Neural crest cell (in vitro differentiated cells): ENCODE data around the gene ING4. TPM values are rescaled to one million over a fixed set of nuclear protein-coding genes. Genes with fewer than 3 reads are reported as not detected.
A peak's percentile ranks its signal among the peaks of the same experiment; 100 is the strongest.

ENCODE experiments used
- DNase-seq: peaks from one replicate; pipeline ENCODE4 v3.0.0; 2021; ENCODE audit warnings: low read depth, mixed read lengths, low spot score
- H3K27ac Mint-ChIP-seq: one replicate; pipeline ENCODE4 v1.8.0; 2021; ENCODE audit warnings: mild to moderate bottlenecking, mixed read lengths; ENCODE audit not compliant: unreplicated experiment
- H3K27me3 Mint-ChIP-seq: 2 replicates; pipeline ENCODE4 v1.8.0; 2021; ENCODE audit warnings: low read depth, mild to moderate bottlenecking, mixed read lengths
- H3K36me3 Mint-ChIP-seq: 2 replicates; pipeline ENCODE4 v1.8.0; 2021; ENCODE audit warnings: low read depth, mild to moderate bottlenecking, mixed read lengths
- H3K4me1 Mint-ChIP-seq: 2 replicates; pipeline ENCODE4 v1.8.0; 2021; ENCODE audit warnings: mixed read lengths
- H3K4me3 Mint-ChIP-seq: one replicate; pipeline ENCODE4 v1.8.0; 2021; ENCODE audit warnings: mild to moderate bottlenecking, mixed read lengths
- H3K9me3 Mint-ChIP-seq: 2 replicates; pipeline ENCODE4 v1.8.0; 2021; ENCODE audit warnings: mixed read lengths
- total RNA-seq: library from RNA; stranded (reverse); gene quantifications from 2 replicates; pipeline ENCODE4 v1.2.1, GENCODE V29; 2021
- TF ChIP-seq, protein P1 (sequence below): fragments of 200-600 bp; sonication (generic); conservative IDR thresholded peaks from 2 replicates; pipeline ENCODE4 v1.5.0; 2021; ENCODE audit warnings: antibody characterized with exemption, mild to moderate bottlenecking

The ING4 gene
- total RNA-seq, 1 donor from 2014 or later = 37.9 TPM

DNA sequence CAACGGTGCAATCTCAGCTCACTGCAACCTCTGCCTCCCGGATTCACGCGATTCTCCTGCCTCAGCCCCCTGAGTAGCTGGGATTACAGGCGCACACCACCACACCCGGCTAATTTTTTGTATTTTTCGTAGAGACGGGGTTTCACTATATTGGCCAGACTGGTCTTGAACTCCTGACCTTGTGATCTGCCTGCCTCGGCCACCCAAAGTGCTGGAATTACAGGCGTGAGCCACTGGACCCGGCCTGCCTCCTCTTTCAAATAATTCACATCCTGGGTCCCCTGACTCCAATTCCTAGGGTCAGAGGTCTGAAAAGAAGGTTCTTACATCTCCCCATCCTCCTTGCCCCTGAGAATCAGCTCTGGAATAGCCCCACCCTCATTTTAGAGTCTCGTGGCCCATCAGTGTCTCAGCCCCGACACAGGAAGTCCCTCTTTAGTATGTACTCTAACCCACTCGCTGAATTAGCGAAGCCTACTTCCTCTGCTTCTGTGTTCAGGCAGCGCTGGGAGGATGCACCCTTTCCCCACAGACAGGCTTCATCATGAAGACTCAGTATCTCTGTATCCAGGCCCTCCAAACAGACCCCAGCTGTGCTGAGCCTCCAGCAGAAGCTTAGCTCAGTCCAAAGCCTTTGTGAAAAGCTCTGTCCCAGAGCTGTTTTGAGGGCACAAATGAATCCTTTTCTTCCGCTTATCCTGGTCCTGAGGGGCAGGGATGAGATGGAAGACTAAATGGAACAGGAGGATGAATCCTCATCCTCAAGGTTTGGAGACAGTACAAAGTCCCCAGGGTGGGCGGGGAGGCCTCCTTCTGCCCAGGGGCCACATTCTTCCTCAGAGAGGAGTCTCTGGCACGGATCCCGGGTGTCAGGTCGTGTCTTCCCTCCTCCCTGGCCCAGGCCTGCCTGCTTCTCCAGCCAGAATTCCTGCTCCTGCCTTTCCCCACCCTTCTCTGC is 30.6 kb downstream of the ING4 start:
- no peak for DNase-seq

GRCh38 chr12:6631549-6631961 is 31.4 kb downstream of the ING4 start:
- no peak overlapping the region for H3K4me3 Mint-ChIP-seq
- TF ChIP-seq, protein P1, sequence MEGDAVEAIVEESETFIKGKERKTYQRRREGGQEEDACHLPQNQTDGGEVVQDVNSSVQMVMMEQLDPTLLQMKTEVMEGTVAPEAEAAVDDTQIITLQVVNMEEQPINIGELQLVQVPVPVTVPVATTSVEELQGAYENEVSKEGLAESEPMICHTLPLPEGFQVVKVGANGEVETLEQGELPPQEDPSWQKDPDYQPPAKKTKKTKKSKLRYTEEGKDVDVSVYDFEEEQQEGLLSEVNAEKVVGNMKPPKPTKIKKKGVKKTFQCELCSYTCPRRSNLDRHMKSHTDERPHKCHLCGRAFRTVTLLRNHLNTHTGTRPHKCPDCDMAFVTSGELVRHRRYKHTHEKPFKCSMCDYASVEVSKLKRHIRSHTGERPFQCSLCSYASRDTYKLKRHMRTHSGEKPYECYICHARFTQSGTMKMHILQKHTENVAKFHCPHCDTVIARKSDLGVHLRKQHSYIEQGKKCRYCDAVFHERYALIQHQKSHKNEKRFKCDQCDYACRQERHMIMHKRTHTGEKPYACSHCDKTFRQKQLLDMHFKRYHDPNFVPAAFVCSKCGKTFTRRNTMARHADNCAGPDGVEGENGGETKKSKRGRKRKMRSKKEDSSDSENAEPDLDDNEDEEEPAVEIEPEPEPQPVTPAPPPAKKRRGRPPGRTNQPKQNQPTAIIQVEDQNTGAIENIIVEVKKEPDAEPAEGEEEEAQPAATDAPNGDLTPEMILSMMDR = no peak
- DNase-seq = no peak

More for the DNA sequence above, 30.6 kb downstream of the ING4 start:
- TF ChIP-seq, protein P1 = no peak
- Mint-ChIP-seq H3K27ac (peak overlapping the region; percentile 95), H3K27me3 (no peaks in the 10 kb centered on the region), H3K36me3 (no peaks in the 10 kb centered on the region), H3K4me1 (peaks cover 23% of the 10 kb centered on the region), H3K4me3 (no peak overlapping the region), H3K9me3 (no peaks in the 10 kb centered on the region)

GRCh38 chr12:6630736-6631135 is 32.2 kb downstream of the ING4 start:
- DNase-seq = no peak
- TF ChIP-seq, protein P1 = no peak
- no peaks in the 10 kb centered on the region for H3K27me3 Mint-ChIP-seq
- peak overlapping the region; percentile 71 for H3K27ac Mint-ChIP-seq
- no peaks in the 10 kb centered on the region for H3K9me3 Mint-ChIP-seq
- H3K36me3 Mint-ChIP-seq = no peaks in the 10 kb centered on the region
- peaks cover 23% of the 10 kb centered on the region for H3K4me1 Mint-ChIP-seq
- no peak overlapping the region for H3K4me3 Mint-ChIP-seq

More at GRCh38 chr12:6631549-6631961, 31.4 kb downstream of the ING4 start:
- Mint-ChIP-seq H3K27ac (peak overlapping the region; percentile 95), H3K9me3 (no peaks in the 10 kb centered on the region), H3K36me3 (no peaks in the 10 kb centered on the region), H3K4me1 (peaks cover 23% of the 10 kb centered on the region), H3K27me3 (no peaks in the 10 kb centered on the region)

DNA sequence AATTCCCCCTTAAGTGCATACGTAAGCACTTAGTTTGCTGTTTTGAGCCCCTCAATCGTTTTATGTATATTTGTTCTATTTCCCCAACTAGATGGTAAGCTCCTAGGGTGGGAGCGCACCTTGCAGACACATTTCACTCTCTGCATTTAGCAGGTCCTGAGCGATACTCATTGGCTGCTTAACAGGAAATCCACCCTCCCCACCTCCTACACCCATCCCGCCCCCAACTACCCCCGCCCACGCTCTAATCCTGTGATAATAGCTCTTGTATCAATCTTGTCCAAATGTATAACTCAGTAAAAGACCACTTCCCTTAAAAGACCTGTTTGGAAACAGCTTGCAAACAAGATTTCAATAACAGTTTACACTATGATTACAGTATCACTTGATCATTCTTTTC is 35.3 kb downstream of the ING4 start:
- H3K27me3 Mint-ChIP-seq = no peaks in the 10 kb centered on the region
- no peak overlapping the region for H3K27ac Mint-ChIP-seq
- DNase-seq = no peak
- peaks cover 18% of the 10 kb centered on the region for H3K4me1 Mint-ChIP-seq
- H3K9me3 Mint-ChIP-seq = no peaks in the 10 kb centered on the region
- TF ChIP-seq, protein P1 = no peak
- no peaks in the 10 kb centered on the region for H3K36me3 Mint-ChIP-seq
- no peak overlapping the region for H3K4me3 Mint-ChIP-seq

GRCh38 chr12:6626654-6627283 is 36.1 kb downstream of the ING4 start:
- no peak overlapping the region for H3K4me3 Mint-ChIP-seq
- DNase-seq = no peak
- no peak overlapping the region for H3K27ac Mint-ChIP-seq
- TF ChIP-seq, protein P1 = no peak
- H3K27me3 Mint-ChIP-seq = no peaks in the 10 kb centered on the region
- H3K36me3 Mint-ChIP-seq = no peaks in the 10 kb centered on the region
- H3K9me3 Mint-ChIP-seq = no peaks in the 10 kb centered on the region
- peaks cover 10% of the 10 kb centered on the region for H3K4me1 Mint-ChIP-seq
